Panc1 (cell line): ENCODE results near the gene CTSL.

Experiments used
- CTCF ChIP-seq: fragments of 450-650 bp; IDR thresholded peaks from 2 replicates; pipeline ENCODE4 v1.5.1; 2017; ENCODE audit warnings: mild to moderate bottlenecking
- POLR2AphosphoS5 ChIP-seq: IDR thresholded peaks from 2 replicates; pipeline ENCODE4 v1.6.1; 2012; ENCODE audit warnings: mild to moderate bottlenecking, low read depth, low read length, moderate library complexity
- TCF7L2 ChIP-seq: IDR thresholded peaks from 2 replicates; pipeline ENCODE4 v1.6.1; 2011; ENCODE audit warnings: mild to moderate bottlenecking, low read depth, low read length, inconsistent platforms

GRCh38 chr9:87766697-87767096, 40.8 kb downstream of the CTSL start:
- TF ChIP-seq POLR2AphosphoS5, result no peak
- no peak for TF ChIP-seq CTCF
- TF ChIP-seq TCF7L2, result no peak
